ENCODE data around the gene GTPBP10.

GRCh38 chr7:90407484-90407821, 60.9 kb downstream of the GTPBP10 start:
- no peak for TF ChIP-seq SP1 (CRISPR knock-in tag; conservative IDR thresholded peaks at IDR 0.05)
- TF ChIP-seq KAT7 (CRISPR knock-in tag; IDR thresholded peaks at IDR 0.05; ENCODE audit: borderline replicate concordance): no peak
- TF ChIP-seq FOXP1 (CRISPR knock-in tag; IDR thresholded peaks at IDR 0.05; ENCODE audit: borderline replicate concordance): no peak
- no peak for TF ChIP-seq CTCF (IDR thresholded peaks at IDR 0.05)
- TF ChIP-seq ESRRA (CRISPR knock-in tag; IDR thresholded peaks at IDR 0.05; ENCODE audit: borderline replicate concordance): no peak
- TF ChIP-seq ETV6 (CRISPR knock-in tag; IDR thresholded peaks at IDR 0.05): no peak
- no peak for TF ChIP-seq E2F4 (CRISPR knock-in tag; IDR thresholded peaks at IDR 0.05; ENCODE audit: borderline replicate concordance, low read depth)
- TF ChIP-seq E2F1 (CRISPR knock-in tag; IDR thresholded peaks at IDR 0.05): no peak
- no peak for TF ChIP-seq IRF2 (CRISPR knock-in tag; IDR thresholded peaks at IDR 0.05; ENCODE audit: borderline replicate concordance, low read depth)
- TF ChIP-seq ZNF512 (CRISPR knock-in tag; IDR thresholded peaks at IDR 0.05; ENCODE audit: borderline replicate concordance): no peak
- no peak for TF ChIP-seq ZNF121 (CRISPR knock-in tag; IDR thresholded peaks at IDR 0.05)
- no peak for TF ChIP-seq ARID4B (CRISPR knock-in tag; IDR thresholded peaks at IDR 0.05; ENCODE audit: borderline replicate concordance)
- no peak for TF ChIP-seq OVOL2 (CRISPR knock-in tag; IDR thresholded peaks at IDR 0.05; ENCODE audit: borderline replicate concordance)
- TF ChIP-seq ZNF138 (CRISPR knock-in tag; conservative IDR thresholded peaks at IDR 0.05): no peak
